ENCODE results near the gene SPAAR.
"Not testable (repeated sequence)": the region's sequence is repeated elsewhere in the genome, so short reads cannot be mapped to it uniquely, and the experiment has no call there.

The SPAAR gene

GRCh38 chr9:35909274-35909673 is at the start of gene SPAAR:
SPAAR (plus strand) TSS chr9:35909490; CDS start chr9:35910464, 974 bp downstream.
- no peak for DNase-seq (ENCODE audit: low read depth in 3 of 3)

DNA sequence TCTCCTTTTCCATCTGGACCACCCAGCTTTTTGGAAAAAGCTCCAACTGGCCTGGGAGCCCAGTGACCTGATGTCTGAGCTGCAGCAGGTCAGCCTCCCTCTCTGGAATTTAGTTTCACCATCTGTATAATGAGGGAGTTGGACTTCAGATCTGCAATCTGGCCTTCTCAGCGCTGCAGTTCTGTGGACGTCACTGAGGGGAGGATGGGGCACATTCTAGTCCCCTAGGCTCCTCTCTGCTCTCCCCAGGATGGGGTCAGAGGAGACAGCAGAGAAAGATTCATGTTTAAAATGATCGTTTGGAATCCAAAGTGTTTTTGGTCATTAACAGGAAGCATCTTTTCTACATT is 49.3 kb upstream of the SPAAR start:
- DNase-seq (ENCODE audit: low read depth in 3 of 3), result no peak

DNA sequence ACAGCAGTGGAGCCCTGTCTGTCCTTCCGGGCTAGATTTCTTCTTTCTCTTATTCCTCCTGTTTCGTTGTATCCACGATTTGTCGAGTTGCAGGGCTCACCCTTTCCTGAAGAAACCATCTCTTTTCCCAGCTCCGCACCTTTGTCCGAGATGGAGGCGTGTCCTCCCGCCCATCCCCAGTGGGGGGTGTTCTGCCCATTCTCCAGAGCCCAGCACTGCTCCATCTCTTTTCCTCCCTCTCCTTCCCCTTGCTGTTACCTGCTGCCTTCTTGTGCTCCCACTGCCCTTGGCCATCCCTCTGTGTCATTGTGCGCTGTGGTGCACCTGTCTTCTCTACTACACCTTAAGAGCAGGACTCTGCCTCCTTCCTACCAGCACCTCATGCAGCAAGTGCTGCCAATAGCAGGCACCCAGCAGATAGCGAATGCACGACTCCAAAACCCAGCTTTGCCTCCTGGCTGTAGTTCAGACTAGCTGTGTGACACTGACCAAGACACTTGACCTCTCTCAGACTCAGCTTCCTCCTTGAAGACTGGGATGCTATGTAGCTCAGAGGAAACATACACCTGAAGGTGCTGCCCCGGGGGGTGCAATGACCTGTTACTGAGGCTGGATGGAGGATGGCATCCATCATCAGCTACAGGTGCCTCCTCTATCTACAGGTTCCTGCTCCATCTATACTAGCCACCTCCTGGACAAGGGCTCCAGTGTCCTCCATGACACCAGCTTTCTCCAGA is 48.0 kb upstream of the SPAAR start:
- DNase-seq (ENCODE audit: low read depth in 3 of 3), result no peak

DNA sequence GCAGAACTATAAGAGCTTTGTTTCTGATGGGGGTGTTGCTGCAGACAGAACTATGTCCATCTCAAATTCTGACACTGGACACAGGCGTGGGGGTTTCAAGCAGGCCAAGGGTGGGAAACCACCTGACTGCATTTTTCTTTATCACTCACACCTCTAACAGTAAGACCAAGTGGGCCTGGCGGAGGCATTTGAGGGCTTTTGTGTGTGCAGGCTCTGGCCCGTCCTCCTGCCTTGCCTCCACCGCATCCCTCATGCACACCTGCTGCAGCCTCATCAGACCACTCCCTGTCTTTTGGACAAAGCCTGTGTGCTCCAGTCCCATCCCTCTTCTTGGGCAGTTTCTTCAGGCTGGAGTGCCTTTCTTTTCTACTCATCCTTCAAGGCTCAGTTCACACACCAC is 47.0 kb upstream of the SPAAR start:
- DNase-seq (ENCODE audit: low read depth in 3 of 3), result no peak

DNA sequence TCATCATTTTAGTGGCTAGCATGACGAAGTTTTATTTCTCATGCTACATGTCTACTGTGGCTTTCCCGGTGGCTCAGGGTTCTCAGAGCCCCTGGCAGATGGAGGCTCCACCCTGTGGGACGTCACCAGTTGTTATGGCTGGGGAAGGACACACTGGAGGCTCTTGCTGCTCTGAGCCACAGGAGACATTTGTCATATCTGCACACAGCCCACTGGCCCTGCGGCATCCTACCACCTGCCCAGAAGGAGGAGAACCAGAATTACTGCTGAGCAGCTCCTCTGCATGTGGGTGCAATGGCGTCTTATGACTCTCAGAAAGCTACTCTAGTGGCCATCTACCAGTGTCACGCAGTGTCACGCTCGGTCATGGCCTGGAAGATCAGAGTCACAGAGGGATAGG is 45.7 kb upstream of the SPAAR start:
- no peak for DNase-seq (ENCODE audit: low read depth in 3 of 3)

GRCh38 chr9:35864695-35865255 is 44.5 kb upstream of the SPAAR start:
- DNase-seq (ENCODE audit: low read depth in 3 of 3), result no peak

- no peak for DNase-seq (ENCODE audit: low read depth in 3 of 3)
These were observed 41.8 kb upstream of the SPAAR start for GRCh38 chr9:35867538-35867937.

GRCh38 chr9:35868933-35869332 is 40.4 kb upstream of the SPAAR start:
- no peak for DNase-seq (ENCODE audit: low read depth in 3 of 3)

- no peak for DNase-seq (ENCODE audit: low read depth in 3 of 3)
These were observed 39.6 kb upstream of the SPAAR start for GRCh38 chr9:35869621-35870216.

- DNase-seq (ENCODE audit: low read depth in 3 of 3), result no peak
These were observed 38.9 kb upstream of the SPAAR start, which contains the start of gene OR13J1 for GRCh38 chr9:35870351-35870923. OR13J1 (minus strand) TSS chr9:35870401; CDS start chr9:35870401, 0 bp downstream.

- DNase-seq (ENCODE audit: low read depth in 3 of 3), result no peak
These were observed 37.7 kb upstream of the SPAAR start for GRCh38 chr9:35871545-35871944.

- no peak for DNase-seq (ENCODE audit: low read depth in 3 of 3)
These were observed 36.8 kb upstream of the SPAAR start for GRCh38 chr9:35872505-35872904.

DNA sequence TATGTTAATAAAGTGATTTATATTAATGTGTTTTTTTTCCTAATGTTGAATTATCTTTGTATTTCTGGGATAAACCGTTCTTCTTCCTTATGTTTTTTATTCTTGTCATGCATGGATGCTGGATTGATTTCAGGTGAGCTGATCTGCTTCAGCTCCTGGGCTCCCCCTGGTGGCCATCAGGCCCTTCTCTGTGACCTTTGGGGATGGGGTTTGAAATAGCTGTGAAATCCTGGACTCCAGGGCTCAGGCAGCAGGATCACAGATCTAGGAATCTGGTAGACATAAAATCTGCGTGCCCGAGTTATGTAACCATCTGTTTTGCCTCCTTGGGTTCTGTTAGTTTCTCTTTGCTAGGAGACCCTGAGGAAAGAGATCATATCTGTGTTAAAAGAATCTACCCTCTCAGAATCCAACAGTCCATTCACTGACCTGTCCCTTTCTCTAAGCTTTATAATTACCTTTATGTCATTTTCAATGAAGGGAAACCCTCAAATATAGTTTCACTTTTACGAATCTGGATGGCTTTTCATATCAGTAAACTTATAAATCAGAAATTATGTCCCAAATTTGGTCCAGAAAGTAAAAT is 26.9 kb upstream of the SPAAR start:
- DNase-seq (ENCODE audit: low read depth in 3 of 3), result peak; percentile 62 to 75 (median 73)

- no peak for DNase-seq (ENCODE audit: low read depth in 3 of 3)
These were observed 26.3 kb upstream of the SPAAR start for GRCh38 chr9:35882996-35883395.

GRCh38 chr9:35884908-35885307 is 24.4 kb upstream of the SPAAR start:
- not testable (repeated sequence) for DNase-seq (ENCODE audit: low read depth in 3 of 3)

DNA sequence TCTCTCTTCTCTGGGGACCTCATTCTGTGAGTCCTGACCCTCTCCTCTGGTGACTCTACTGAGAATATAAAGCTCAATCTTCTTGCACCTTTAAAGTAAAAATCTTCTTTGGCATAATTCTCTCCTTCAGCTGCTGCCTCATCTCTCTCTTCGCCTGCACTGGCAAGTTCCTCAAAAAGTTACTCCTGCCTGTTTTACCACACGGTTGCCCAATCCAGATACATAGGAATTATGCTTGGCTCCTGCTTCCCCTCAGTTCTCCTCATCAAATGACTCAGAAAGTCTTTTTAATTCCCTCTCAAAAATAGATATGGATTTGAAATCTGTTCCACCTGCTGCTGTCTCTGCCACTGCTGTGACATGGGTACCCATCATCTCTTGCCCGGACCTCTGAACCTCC is 17.6 kb upstream of the SPAAR start:
- DNase-seq (ENCODE audit: low read depth in 3 of 3), result no peak

GRCh38 chr9:35892051-35892450 is 17.2 kb upstream of the SPAAR start:
- DNase-seq (ENCODE audit: low read depth in 3 of 3), result no peak

GRCh38 chr9:35896570-35896969 is 12.7 kb upstream of the SPAAR start:
- DNase-seq (ENCODE audit: low read depth in 3 of 3), result no peak

DNA sequence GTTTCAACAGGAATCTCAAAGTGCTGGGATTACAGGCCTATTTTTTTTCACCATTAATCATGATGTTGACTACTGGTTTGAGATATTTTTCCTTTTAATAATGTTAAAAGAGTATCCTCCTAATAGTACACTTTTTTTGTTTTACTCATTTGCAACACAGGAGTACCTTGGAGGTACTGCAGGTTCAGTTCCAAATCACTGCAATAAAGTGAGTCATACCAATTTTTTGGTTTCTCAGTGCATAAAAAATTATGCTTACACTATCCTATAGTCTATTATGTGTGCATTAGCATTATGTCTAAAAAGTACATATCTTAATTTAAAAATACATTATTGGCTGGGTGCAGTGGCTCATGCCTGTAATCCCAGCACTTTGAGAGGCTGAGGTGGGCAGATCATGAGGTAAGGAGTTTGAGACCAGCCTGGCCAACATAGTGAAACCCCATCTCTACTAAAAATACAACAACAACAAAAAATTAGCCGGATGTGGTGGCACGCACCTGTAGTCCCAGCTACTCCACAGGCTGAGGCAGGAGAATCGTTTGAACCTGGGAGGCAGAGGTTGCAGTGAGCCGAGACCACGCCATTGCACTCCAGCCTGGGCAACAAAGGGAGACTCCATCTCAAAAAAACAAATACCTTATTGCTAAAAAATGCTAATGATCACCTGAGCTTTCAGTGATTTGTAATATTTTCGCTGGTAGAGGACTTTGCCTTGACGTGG is 11.8 kb upstream of the SPAAR start:
- not testable (repeated sequence) for DNase-seq (ENCODE audit: low read depth in 3 of 3)

GRCh38 chr9:35898337-35898736 is 11.0 kb upstream of the SPAAR start:
- no peak for DNase-seq (ENCODE audit: low read depth in 3 of 3)

DNA sequence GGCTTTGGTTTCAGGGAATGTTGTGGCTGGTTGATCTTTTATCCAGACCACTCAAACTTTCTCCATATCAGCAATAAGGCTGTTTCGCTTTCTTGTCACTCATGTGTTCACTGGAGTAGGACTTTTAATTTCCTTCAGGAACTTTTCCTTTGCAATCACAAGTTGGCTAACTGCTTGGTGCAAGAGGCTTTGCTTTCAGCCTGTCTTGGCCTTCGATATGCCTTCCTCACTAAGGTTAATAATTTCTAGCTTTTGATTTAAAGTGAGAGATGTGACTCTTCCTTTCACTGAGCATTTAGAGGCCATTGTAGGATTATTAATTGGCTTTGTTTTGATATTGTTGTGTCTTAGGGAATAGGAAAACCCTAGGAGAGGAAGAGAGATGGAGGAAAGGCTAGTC is 10.3 kb upstream of the SPAAR start:
- DNase-seq (ENCODE audit: low read depth in 3 of 3), result no peak

- DNase-seq (ENCODE audit: low read depth in 3 of 3), result peak in 1 of 3 experiments; percentile 17
These were observed 6.2 kb upstream of the SPAAR start for GRCh38 chr9:35903049-35903448.

All from stimulated activated CD4-positive, alpha-beta T cell treated with anti-CD3 and anti-CD28 coated beads, TNF-alpha, amount 100 ng/mL, for 24 hours (primary cell).